B cell (primary cell): ENCODE measurements around the gene RNH1. TPM values are rescaled to one million over a fixed set of nuclear protein-coding genes. Genes with fewer than 3 reads are reported as not detected.

ENCODE experiments used
- ATAC-seq: fragments of 200-7000 bp; cut with Tn5 transposase; one replicate; pipeline ENCODE4 v1.10.0; 2021; ENCODE audit warnings: low read depth, mild to moderate bottlenecking, moderate number of reproducible peaks, moderate library complexity
- CTCF ChIA-PET: fragments of 350-600 bp; sonication (Branson Sonifier 250); formaldehyde crosslinking; loops from one replicate; lab custom pipeline; 2021; ENCODE audit warnings: antibody characterized with exemption, inconsistent platforms; lab: Charles Lee
- POLR2A ChIA-PET: fragments of 350-600 bp; sonication (Branson Sonifier 250); formaldehyde crosslinking; loops from one replicate; lab custom pipeline; 2021; ENCODE audit warnings: antibody characterized with exemption; lab: Charles Lee
- DNase-seq: peaks from one replicate; pipeline ENCODE4 v3.0.0; 2013
- H2AFZ ChIP-seq: 2 replicates; pipeline ENCODE4 v1.6.1; 2012; ENCODE audit warnings: mild to moderate bottlenecking, low read depth, low read length; ENCODE audit not compliant: insufficient read depth, poor library complexity, severe bottlenecking
- H3K27ac ChIP-seq, 2 donors: 1 replicate in 1 of 2; 2 replicates in 1 of 2; pipeline ENCODE4 v1.5.1; 2012 to 2013; ENCODE audit warnings: low read length in 2 of 2, mild to moderate bottlenecking in 2 of 2, moderate library complexity in 1 of 2
- H3K27me3 ChIP-seq, 4 experiments: fragments of 200-600 bp in 1 of 4; sonication (generic) in 1 of 4; replicated peaks in 1 of 4; 1 replicate in 2 of 4; 2 replicates in 2 of 4; pipeline versions ENCODE4 v1.6.1 to v1.7.0; 2013 to 2016; ENCODE audit warnings: low read length in 3 of 4, mild to moderate bottlenecking in 2 of 4, mixed read lengths in 1 of 4, moderate library complexity in 1 of 4; ENCODE audit not compliant: insufficient read depth in 4 of 4, control insufficient read depth in 3 of 4; ENCODE audit errors: control extremely low read depth in 1 of 4
- H3K36me3 ChIP-seq, 2 experiments: replicated peaks in 1 of 2; 1 replicate in 1 of 2; 2 replicates in 1 of 2; pipeline versions ENCODE4 v1.6.1 to v1.7.1; 2013; ENCODE audit warnings: low read length in 1 of 2; ENCODE audit not compliant: insufficient read depth in 2 of 2, control insufficient read depth in 1 of 2; ENCODE audit errors: control extremely low read depth in 1 of 2, extremely low read depth in 1 of 2
- H3K4me1 ChIP-seq, 2 donors: fragments of 200-600 bp in 1 of 2; sonication (generic) in 1 of 2; 1 replicate in 1 of 2; 2 replicates in 1 of 2; pipeline versions ENCODE4 v1.5.1 to v1.6.1; 2013 to 2017; ENCODE audit warnings: low read length in 2 of 2; ENCODE audit not compliant: control insufficient read depth in 2 of 2, insufficient read depth in 2 of 2
- H3K4me2 ChIP-seq: replicated peaks from 2 replicates; pipeline ENCODE3; 2012; ENCODE audit warnings: mild to moderate bottlenecking, low read depth, low read length; ENCODE audit not compliant: poor library complexity, severe bottlenecking
- H3K4me3 ChIP-seq, 5 experiments: fragments of 200-600 bp in 1 of 5; sonication (generic) in 1 of 5; 1 replicate in 3 of 5; 2 replicates in 2 of 5; pipeline versions ENCODE4 v1.5.1 to v1.7.0; 2011 to 2016; ENCODE audit warnings: low read length in 4 of 5, mild to moderate bottlenecking in 4 of 5, low read depth in 2 of 5, control low read depth in 1 of 5, moderate library complexity in 1 of 5; ENCODE audit not compliant: insufficient read depth in 1 of 5; ENCODE audit errors: control extremely low read depth in 1 of 5, extremely low read depth in 1 of 5
- H3K79me2 ChIP-seq: fragments of 200-600 bp; sonication (generic); one replicate; pipeline ENCODE4 v1.6.0; 2016; ENCODE audit warnings: low read length; ENCODE audit not compliant: control insufficient read depth, insufficient read depth
- H3K9ac ChIP-seq: fragments of 200-600 bp; sonication (generic); 2 replicates; pipeline ENCODE4 v1.6.1; 2017; ENCODE audit warnings: mild to moderate bottlenecking, low read length, moderate library complexity
- H3K9me3 ChIP-seq, 3 donors: one replicate each; pipeline versions ENCODE4 v1.6.1 to v1.7.1; 2013; ENCODE audit warnings: low read length in 2 of 3; ENCODE audit not compliant: control insufficient read depth in 2 of 3, insufficient read depth in 1 of 3; ENCODE audit errors: control extremely low read depth in 1 of 3
- H4K20me1 ChIP-seq: 2 replicates; pipeline ENCODE4 v1.6.0; 2012; ENCODE audit warnings: mild to moderate bottlenecking, low read length; ENCODE audit not compliant: insufficient read depth, control insufficient read depth, poor library complexity, severe bottlenecking
- H3K27ac Mint-ChIP-seq: one replicate; pipeline ENCODE4 v1.8.0; 2021; ENCODE audit warnings: mixed read lengths
- H3K27me3 Mint-ChIP-seq: one replicate; pipeline ENCODE4 v1.8.0; 2021; ENCODE audit warnings: mixed read lengths
- H3K4me1 Mint-ChIP-seq: one replicate; pipeline ENCODE4 v1.8.0; 2021; ENCODE audit warnings: mixed read lengths
- H3K4me3 Mint-ChIP-seq: one replicate; pipeline ENCODE4 v1.8.0; 2021; ENCODE audit warnings: mixed read lengths
- H3K9me3 Mint-ChIP-seq: one replicate; pipeline ENCODE4 v1.8.0; 2022; ENCODE audit warnings: mixed read lengths; ENCODE audit not compliant: insufficient read depth
- EZH2 ChIP-seq: IDR thresholded peaks from 2 replicates; pipeline ENCODE4 v1.6.1; 2012; ENCODE audit warnings: borderline replicate concordance, low read depth, mild to moderate bottlenecking, moderate library complexity, low read length; ENCODE audit not compliant: insufficient read depth, poor library complexity, severe bottlenecking
- WGBS: methylation state at CpG from one replicate; pipeline ENCODE4 v1.1.5; 2013; ENCODE audit warnings: missing lambda C conversion rate; ENCODE audit not compliant: insufficient coverage; 5-methylcytosine and 5-hydroxymethylcytosine counted together
- intact Hi-C: fragments of 100-400 bp; cut with micrococcal nuclease; formaldehyde crosslinking; loops from one replicate; pipeline ENCODE4 v1.10.0; 2022
- polyA plus RNA-seq: library from polyadenylated mRNA; depleted of rRNA; stranded (reverse); fragments of >200 nt; gene quantifications from 2 replicates; pipeline ENCODE4 v1.2.3, GENCODE V29; 2012
- total RNA-seq, 2 donors: library from RNA; stranded (reverse); fragments of 120-200 nt in 1 of 2; gene quantifications; 1 replicate in 1 of 2; 2 replicates in 1 of 2; pipeline versions ENCODE4 v1.2.3 to v1.2.4, GENCODE V29; 2013 to 2022
- TF ChIP-seq, protein P1 (sequence below): fragments of 200-600 bp; IDR thresholded peaks from one replicate; pipeline ENCODE4 v1.8.0; 2022; ENCODE audit warnings: antibody characterized with exemption, mild to moderate bottlenecking

Gene RNH1
- total and polyA plus RNA-seq, 2 donors (not counting 1 experiment from before 2014, with no cell fraction given), result 81.0 to 159 TPM

DNA sequence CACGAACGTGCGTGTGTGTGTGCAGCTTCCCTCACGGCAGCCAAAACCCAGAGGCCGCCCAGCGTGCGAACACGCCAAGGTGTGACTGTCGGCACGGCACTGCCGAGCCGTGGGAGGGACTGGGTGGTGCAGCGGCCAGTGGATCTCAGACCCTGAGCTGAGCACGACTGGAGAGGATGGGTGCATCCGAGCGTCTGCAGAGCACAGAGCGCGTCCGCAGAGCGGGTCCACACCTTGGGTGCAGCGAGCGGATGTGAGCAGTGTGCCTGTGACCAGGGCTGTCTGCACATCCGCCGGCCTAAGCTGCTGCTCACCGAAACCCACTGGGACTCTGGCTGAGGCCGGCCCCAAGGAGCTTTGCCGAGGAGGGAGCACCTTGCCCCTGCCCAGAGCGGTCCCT, 34.2 kb downstream of the RNH1 start:
- Histone ChIP-seq H3K9ac (no peak overlapping the region), H3K4me1 (no peaks in the 10 kb centered on the region), H3K9me3 (peaks cover 0 to 2% (median 0%) of the 10 kb centered on the region in 3 donors), H3K36me3 (no peaks in the 10 kb centered on the region), H3K4me2 (no peak overlapping the region), H2AFZ (no peak overlapping the region), H3K4me3 (no peak overlapping the region), H3K79me2 (peaks cover 24% of the 10 kb centered on the region), H4K20me1 (no peaks in the 10 kb centered on the region), H3K27ac (no peak overlapping the region), H3K27me3 (no peaks in the 10 kb centered on the region)
- H3K4me1 Mint-ChIP-seq, result no peaks in the 10 kb centered on the region
- TF ChIP-seq EZH2, result no peak
- TF ChIP-seq, protein P1, sequence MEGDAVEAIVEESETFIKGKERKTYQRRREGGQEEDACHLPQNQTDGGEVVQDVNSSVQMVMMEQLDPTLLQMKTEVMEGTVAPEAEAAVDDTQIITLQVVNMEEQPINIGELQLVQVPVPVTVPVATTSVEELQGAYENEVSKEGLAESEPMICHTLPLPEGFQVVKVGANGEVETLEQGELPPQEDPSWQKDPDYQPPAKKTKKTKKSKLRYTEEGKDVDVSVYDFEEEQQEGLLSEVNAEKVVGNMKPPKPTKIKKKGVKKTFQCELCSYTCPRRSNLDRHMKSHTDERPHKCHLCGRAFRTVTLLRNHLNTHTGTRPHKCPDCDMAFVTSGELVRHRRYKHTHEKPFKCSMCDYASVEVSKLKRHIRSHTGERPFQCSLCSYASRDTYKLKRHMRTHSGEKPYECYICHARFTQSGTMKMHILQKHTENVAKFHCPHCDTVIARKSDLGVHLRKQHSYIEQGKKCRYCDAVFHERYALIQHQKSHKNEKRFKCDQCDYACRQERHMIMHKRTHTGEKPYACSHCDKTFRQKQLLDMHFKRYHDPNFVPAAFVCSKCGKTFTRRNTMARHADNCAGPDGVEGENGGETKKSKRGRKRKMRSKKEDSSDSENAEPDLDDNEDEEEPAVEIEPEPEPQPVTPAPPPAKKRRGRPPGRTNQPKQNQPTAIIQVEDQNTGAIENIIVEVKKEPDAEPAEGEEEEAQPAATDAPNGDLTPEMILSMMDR, result no peak
- POLR2A ChIA-PET, result no interaction called here
- CTCF ChIA-PET, result no interaction called here
- no peak overlapping the region for H3K4me3 Mint-ChIP-seq
- 97% methylated on average over 28 of the region's 28 CpGs for WGBS
- DNase-seq (no peak), ATAC-seq (no peak)
- H3K27ac Mint-ChIP-seq, result no peak overlapping the region
- H3K9me3 Mint-ChIP-seq, result no peaks in the 10 kb centered on the region
- intact Hi-C loops, result no loop called here
- no peaks in the 10 kb centered on the region for H3K27me3 Mint-ChIP-seq

DNA sequence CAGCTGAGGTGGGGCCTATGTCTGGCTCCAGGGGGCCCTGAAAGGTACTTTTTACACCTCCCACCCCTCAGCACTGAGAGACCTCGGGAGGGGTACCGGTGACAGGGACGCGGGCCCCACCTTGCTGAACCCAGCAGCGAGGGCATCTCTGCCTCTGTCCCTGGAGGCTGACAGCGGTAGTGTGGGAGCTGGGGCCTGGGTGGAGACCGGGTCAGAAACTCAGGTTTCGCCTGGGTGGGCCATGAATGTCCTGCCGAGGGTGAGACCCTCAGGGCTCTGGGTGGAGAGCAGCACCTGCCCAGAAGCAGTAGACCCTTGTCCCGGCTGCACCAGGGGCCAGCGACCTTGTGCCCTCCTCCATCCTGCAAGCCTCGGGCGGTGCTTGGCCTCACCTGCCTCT, 34.8 kb downstream of the RNH1 start:
- 86% methylated on average over 9 of the region's 13 CpGs for WGBS
- H3K79me2 ChIP-seq, result peaks cover 24% of the 10 kb centered on the region
- Mint-ChIP-seq H3K4me3 (no peak overlapping the region), H3K27me3 (no peaks in the 10 kb centered on the region), H3K27ac (no peak overlapping the region), H3K4me1 (no peaks in the 10 kb centered on the region), H3K9me3 (no peaks in the 10 kb centered on the region)
- no peaks in the 10 kb centered on the region for H3K36me3 ChIP-seq
- ChIA-PET CTCF (no interaction called here), POLR2A (no interaction called here)
- intact Hi-C loops, result no loop called here
- ATAC-seq (no peak), DNase-seq (no peak)
- H3K4me1 ChIP-seq, result no peaks in the 10 kb centered on the region
- no peak overlapping the region for H3K4me3 ChIP-seq
- no peaks in the 10 kb centered on the region for H3K27me3 ChIP-seq
- no peak overlapping the region for H3K9ac ChIP-seq
- peaks cover 0 to 2% (median 0%) of the 10 kb centered on the region in 3 donors for H3K9me3 ChIP-seq
- TF ChIP-seq, protein P1, result no peak
- no peak for TF ChIP-seq EZH2
- no peak overlapping the region for H3K4me2 ChIP-seq
- H3K27ac ChIP-seq, result no peak overlapping the region
- no peak overlapping the region for H2AFZ ChIP-seq
- no peaks in the 10 kb centered on the region for H4K20me1 ChIP-seq
